GM19395 (cell line): Measurements from ENCODE around the gene JMJD8.
"Not testable (repeated sequence)": the region's sequence is repeated elsewhere in the genome, so short reads cannot be mapped to it uniquely, and the experiment has no call there.

Experiments
- ATAC-seq: cut with Tn5 transposase; IDR thresholded peaks from one replicate; pipeline ENCODE4 v1.9.1; 2021; ENCODE audit warnings: mild to moderate bottlenecking, moderate library complexity; ENCODE audit not compliant: unreplicated experiment

The JMJD8 gene

DNA sequence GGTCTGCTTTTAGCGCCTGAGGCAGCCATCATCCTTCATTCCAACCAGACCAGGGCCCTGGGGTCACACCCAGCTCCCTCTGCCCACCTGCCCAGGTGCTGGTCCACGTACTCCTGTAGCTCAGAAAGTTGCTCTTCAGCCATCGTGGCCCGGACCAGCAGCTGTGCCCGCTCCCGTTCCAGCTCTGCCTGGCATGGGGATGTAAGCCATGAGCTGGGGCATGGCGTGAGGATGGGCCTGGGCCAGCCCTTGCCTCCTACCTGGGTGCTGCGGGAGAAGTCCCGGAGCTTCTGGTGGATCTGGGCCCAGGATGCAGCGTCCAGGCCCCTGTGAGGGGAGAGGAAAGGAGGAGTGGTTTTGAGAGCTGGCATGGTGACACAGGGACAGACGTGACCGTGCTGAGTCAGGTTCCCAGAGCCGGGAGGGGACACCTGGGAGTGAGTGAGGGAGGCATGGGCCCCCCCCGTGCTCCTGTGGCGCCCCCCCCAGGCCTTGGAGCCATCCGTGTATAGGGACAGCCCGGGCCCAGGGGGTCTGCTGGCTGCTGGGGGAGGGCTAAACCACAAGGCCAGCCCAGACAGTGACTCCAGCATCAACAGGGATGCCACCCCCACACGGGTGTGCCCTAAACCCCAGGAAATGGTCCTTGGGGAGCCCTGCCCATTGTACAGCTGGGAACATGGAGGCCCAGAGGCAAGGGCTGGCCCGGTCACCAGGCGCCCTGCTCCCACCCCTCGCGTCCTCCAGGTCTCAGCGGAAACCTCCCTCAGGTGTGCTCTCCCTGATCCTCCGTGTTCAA, 38.9 kb upstream of the JMJD8 start:
- ATAC-seq = no peak

DNA sequence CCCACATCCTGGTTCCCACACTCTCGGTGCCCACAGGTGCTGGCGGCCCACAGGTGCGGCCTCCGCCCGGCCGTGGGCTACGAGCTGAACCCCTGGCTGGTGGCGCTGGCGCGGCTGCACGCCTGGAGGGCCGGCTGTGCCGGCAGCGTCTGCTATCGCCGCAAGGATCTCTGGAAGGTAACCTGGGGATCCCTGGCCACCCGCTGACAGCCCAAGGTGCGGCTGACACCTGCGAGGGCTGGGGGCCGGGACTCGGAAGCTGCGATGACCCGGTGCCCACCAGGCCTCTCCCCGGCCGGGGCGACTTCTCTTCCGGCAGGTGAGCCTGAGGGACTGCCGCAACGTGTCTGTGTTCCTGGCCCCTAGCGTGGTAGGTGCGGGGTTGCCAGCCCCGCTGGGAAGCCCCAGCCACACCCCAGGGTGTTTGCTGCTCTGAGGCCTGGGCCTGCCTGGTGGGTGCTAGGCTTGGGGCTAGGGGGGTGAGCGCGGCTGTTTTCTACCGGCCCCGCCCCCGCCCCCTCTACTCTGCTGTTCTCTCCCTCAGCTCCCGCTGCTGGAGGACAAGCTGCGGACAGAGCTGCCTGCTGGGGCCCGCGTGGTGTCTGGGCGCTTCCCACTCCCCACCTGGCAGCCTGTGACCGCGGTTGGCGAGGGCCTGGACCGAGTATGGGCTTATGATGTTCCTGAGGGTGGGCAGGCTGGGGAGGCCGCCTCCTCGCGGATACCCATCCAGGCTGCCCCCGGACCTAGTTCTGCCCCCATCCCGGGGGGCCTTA, 37.8 kb upstream of the JMJD8 start:
- no peak for ATAC-seq

DNA sequence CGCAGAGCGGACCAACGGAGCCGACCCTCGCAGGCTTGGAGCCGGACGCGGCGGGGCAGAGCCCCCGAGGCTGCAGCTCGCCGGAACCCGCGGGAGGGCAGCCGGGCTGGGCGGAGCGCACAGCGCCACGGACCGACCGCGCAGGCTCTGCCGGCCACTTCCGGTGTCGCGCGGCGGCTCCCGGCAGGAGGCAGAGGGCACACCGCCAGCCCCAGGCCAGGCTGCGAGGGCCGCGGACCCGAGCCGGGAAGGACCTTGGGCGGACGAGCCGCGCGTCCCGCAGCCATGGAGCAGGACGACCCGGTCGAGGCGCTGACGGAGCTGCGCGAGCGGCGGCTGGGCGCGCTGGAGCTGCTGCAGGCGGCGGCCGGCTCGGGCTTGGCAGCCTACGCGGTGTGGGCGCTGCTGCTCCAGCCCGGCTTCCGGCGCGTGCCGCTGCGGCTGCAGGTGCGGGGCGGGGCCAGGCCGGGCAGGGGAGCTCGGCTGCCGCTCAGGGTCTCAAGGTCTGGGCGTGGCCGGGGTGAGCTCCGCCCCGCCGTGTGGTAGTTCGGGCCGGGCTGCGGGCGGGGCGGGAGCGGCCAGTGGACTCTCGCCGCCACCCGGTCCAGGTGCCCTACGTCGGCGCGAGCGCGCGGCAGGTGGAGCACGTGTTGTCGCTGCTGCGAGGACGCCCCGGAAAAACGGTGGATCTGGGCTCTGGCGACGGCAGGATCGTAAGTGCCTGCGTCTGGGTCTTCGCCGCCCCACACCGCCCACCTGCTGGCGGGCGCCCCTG, 37.0 kb upstream of the JMJD8 start, which contains the start of gene ANTKMT:
Gene ANTKMT (plus strand): TSS at position 157 of the 775 bp plus-strand sequence. CDS start 129 bp downstream, at position 286.
- ATAC-seq = peak; percentile 67

DNA sequence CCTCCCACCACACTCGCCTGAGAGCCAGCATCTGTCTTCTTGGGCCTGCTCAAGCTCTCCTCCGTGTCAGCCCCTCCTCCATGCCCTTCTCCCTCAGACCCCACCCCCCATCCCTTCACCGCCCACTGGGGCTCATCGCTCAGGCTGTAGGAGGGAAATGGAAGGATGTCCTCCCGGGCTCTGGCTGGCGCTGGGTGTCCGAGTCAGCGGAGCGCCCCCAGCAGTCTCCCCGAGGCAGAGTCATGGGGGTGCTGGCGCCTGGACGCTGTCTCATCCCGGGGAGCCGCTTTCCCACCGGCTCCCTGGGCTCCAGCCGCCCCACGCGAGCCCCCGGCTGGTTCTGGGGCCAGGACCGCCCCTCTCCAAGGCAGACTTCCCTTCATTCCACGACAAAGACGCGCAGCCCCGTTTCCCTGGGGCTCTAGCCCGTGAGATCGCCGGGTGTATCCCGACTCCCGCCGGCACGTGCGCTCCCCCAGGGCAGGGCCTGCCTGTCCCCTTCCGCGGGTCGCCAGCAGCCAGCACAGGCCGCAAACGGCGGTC, 36.4 kb upstream of the JMJD8 start:
- peak; percentile 24 for ATAC-seq

DNA sequence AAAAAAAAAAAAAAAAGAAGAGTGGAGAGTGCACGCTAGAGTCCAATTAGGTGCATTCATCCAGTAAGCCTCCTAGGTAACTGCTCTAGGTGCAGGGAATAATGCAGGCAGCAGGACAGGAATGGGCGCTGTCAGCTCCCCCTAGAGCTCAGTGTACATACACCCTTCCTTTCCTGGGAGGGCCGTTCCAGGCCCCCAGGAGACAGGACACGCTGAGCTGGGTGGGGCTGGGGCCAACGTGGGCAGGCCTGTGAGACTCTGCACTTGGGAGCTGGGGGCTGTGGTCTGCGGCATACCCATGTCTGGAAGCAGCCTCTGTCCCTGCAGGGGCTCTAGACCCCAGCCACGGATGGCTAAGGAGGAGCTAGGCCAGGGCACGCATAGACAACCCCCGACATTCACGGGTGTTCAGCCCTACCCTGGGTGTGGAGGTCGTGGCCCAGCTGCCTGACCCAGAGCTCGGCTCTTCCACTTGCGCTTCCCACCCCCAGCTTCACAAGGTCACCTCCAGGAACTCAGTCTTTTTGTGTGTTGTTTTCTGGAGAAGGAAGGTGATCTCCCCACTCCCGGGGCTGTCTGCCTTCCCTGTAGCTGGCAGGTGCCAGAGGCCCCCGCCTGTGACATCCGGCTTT, 35.8 kb upstream of the JMJD8 start:
- ATAC-seq = peak; percentile 4

DNA sequence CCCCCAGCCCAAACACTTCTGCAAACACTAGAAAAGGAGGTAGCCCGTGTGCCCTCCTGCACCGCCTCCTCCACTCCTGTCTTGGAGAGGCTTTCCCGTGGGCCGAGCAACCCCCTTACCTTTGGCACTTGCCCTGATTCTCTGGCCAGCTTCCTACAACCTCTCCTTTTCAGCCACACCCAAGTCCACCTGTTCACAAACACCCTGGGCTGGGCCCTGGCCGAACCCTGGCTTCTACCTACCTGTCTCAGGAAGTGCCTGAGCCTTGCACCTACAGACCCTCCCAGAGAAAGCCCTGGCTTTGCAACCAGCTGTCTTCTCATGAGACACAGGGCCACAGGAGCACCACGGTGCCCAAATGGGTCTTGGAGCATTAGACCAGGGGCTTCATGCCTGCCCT, 34.8 kb upstream of the JMJD8 start:
- no peak for ATAC-seq

DNA sequence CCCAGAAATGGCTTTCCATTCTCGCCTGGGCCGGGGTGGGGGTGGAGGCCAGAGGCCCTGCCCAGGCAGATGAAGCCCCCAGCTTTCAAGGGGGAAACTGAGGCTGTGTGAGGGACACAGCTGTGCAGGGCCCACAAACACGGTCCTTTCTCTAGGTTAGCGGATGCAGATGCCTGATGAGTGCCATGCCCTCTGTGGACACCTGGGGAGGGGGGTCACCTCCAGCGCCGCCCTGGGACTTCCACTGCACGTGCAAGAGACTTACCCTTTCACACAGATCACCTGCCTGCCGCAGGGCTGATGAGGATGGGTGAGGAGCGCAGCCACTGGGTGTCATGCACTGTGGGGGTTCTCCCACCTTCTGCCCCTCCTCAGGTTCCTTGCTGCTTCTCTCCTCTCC, 34.3 kb upstream of the JMJD8 start:
- no peak for ATAC-seq

DNA sequence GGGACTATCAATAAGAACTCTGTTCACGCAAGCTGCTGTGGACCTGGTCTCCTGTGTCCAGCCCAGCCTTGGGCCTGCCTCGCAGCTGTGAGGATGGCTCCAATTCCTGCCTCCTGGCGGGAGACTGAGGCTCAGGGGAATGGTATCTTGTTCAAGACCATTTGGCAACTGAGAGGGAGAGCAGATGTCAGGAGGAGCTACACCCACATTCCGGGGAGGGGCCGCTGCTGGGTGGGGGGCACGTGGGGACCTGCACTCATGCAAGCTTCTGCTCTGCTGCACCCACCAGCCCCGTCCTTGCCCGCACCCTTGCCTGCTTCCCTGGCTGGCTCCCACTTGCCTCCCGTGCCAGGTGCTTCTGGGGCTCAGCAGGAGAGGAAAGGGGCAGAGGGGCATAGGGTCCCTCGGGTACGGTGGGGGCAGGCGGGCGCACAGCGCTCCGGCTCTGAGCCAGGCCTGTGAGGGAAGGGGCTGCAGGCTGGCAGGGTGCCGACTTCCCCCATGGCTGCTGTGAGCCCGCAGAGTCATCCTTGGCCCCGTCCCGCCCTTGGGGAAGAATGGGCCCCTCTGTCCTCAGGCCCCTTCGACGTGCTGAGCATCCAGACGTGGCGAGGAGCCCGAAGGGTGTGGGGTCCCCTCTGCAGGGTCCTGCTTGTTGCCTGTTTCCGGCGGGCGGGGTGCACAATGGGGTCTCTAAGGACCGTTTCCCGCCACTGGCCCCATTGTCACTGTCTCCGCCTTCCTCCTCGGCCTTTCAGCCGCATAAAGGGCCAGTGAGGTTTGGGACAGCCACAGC, 33.5 kb upstream of the JMJD8 start:
- ATAC-seq = no peak

DNA sequence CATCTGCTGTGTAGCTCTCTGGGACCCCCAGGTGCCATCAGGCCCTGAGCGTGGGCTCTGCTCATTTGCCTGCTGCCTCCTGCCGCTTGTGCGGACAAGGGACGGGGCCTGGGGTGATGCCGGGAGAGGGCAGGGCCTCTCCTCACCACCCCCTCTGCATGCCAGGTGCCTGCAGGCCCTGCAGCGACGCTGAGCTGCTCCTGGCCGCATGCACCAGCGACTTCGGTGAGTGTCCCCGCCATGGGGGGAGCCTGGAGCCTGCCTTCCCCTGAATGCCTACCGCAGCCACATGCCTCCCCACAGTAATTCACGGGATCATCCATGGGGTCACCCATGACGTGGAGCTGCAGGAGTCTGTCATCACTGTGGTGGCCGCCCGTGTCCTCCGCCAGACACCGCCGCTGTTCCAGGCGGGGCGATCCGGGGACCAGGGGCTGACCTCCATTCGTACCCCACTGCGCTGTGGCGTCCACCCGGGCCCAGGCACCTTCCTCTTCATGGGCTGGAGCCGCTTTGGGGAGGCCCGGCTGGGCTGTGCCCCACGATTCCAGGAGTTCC, 32.7 kb upstream of the JMJD8 start:
- ATAC-seq = no peak

DNA sequence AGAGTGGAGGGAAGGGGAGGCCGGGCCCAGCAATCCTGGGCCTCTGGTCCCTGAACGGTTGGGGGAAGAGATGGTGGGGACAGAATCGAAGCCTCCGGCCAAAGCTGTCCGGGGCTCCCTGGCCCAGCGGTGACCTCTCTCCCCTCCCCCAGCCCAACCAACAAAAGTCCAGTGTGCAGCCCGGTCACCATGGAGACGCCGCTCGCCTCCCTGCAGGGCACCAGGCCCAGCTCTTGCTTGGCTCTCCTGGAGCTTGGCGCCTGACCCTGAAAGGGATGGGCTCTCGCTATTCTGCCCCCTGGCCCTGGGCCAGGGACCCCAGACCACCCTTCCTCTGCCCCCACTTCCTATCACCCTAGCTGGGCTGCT, 32.0 kb upstream of the JMJD8 start:
- no peak for ATAC-seq

DNA sequence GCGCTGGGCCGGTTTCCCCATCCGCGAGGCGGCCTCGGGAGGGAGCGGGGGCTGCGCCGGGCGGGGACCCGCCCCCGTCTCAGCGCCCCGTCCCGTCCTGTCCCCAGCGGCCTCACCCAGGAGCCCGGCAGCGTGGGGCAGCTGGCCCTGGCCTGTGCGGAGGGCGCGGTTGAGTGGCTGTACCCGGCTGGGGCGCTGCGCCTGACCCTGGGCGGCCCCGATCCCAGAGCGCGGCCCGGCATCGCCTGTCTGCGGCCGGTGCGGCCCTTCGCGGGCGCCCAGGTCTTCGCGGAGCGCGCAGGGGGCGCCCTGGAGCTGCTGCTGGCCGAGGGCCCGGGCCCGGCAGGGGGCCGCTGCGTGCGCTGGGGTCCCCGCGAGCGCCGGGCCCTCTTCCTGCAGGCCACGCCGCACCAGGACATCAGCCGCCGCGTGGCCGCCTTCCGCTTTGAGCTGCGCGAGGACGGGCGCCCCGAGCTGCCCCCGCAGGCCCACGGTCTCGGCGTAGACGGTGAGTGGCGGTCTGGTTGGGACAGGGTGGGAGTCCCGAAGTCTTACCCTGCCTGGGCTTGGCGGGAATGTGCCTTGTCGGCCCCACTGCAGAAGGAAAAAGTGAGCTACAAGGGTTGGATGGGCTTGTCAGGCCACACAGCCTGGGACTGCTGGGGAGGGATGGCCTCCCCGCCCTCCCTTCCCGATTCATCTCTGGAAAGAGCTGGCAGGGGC, 31.5 kb upstream of the JMJD8 start:
- peak; percentile 18 for ATAC-seq

DNA sequence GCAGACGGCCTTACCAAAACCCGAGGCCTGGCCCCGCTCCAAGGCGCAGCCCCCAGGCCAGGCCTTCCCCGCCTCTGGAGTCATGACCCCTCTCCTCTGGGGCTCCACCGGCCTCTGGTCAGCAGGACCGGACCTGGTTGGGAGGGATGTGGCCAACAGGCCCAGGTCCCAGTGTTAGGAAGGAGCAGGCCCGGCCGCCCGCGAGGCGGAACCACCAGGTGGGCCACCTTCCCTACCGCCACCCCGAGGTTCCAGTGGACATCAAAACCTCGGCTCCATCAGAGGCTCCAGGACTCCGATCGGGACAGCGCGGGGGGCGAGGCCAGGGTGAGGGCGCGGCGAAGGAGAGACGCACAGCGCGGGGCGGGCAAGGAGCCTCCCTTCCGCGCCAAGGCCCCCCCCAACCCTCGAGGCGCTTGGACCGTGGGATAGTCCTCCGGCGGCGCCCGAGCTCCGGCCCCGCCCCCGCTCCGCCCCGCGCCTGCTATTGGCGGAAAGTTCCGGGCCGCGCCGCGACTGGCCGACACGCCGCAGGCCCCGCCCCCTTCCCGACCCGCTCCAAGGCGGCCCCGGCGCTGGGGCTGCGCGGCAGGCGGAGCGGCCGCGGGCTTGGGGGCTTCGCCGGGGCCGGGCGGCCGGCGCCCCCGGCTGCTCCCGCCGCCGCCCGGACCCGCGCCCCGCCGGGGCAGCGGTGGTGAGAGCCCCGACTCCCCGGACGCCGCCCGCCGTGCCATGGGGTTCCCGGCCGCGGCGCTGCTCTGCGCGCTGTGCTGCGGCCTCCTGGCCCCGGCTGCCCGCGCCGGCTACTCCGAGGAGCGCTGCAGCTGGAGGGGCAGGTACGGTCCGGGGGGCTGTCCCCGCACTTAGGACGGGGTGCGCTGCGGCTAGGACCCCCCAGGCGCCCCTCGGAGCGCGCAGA, 30.7 kb upstream of the JMJD8 start, which contains the start of gene METRN:
Gene METRN (plus strand): TSS at position 561 of the 919 bp plus-strand sequence. CDS start 172 bp downstream, at position 733.
- ATAC-seq = peak; percentile 67

DNA sequence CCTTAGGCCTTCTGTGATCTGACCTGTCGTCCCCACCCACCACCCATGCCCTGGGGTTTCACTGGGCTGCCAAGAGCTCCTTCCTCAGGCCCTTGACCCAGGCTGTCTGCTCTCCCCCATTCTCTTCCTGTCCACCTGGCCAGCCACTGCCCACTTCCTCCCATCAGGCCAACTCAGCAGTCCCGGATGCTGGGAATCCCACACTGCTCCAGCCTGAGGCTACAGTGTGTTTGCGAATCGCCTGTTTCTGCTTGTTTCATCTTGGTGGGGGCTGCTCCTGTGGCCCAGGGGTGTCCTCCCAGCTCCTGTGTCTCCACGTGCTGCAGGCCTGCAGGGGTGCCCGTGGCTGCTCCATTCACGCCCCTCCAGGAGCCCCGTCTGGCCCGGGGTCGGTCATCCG, 29.9 kb upstream of the JMJD8 start:
- ATAC-seq = no peak

DNA sequence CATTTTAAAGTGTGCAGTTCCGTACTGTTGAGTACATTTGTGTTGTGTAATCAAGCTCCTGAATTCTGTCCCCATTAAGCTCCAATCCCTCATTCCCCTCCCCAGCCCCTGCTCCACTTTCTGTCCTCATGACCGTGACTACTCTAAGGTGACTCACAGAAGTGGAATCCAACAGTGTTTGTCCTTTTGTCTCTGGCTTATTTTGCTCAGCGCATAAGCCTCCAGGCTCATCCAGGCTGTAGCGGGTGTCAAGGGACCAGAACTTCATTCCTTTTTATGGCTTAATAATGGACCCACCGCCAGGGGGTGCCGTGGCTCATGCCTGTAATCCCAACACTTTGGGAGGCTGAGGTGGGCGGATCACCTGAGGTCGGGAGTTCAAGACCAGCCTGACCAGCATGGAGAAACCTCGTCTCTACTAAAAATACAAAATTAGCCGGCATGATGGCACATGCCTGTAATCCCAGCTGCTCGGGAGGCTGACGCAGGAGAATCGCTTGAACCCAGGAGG, 28.7 kb upstream of the JMJD8 start:
- not testable (repeated sequence) for ATAC-seq

DNA sequence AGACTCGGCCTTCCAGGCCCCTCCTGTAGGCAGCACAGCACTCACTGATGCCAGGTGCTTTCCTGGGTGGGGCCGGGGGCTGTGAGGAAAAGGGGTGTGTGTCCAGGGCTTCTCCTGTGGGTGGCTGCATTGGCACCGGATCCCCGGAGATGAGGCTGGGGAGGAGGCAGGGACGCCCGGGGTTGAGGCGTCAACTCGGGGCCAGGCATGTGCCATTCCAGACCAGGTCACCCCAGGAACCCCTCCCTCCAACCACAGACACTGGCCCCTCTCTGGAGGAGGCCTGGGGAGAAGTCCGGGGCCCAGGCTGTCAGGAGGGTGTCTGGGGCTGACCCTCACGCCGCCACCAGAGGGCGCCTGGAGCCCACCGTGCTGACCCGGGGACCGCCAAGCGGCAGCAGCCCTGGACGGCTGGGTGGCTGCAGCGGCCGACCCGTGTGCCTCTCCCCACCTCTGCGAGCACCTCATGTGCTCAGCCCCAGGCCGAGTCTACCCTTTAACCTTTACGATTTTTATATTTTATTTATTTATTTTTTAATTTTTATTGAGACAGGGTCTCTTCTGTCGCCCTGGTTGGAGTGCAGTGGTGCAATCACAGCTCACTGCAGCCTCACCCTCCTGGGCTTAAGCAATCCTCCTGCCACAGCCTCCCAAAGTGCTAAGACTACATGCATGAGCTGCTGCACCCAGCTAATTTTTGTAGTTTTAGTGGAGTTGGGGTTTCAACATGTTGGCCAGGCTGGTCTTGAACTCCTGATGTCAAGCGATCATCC, 27.6 kb upstream of the JMJD8 start:
- ATAC-seq = no peak

DNA sequence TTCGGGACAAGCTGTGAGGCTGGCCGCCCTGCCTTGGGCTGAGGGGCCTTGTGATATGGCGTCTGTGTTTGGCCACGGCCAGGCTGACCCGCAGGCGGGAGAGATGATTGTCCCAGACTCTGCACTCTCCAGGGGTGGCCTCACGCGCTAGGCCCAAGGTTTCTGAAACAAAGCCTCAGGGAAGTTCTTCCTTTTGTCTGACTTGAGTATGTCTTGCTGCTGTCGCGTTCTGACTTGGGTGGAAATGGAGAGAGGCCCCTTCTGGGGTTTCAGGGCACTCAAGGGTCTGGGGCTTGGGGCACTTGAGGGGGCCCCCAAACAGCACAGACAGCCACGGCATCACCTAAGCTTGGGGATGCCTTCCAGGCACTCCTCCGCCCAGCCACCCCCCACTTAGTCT, 26.9 kb upstream of the JMJD8 start:
- no peak for ATAC-seq
